Fibroblast of lung (primary cell): ENCODE data around the gene CHMP4A. TPM values are rescaled to one million over a fixed set of nuclear protein-coding genes. Genes with fewer than 3 reads are reported as not detected.
"Not testable (repeated sequence)": the region's sequence is repeated elsewhere in the genome, so short reads cannot be mapped to it uniquely, and the experiment has no call there.

ENCODE experiments used
- DNase-seq, 2 donors: peaks; one replicate each; pipeline versions ENCODE4 v3.0.0 to v3.0.0-alpha.2; 2010; ENCODE audit warnings: low read depth in 2 of 2
- H2AFZ ChIP-seq: 2 replicates; pipeline ENCODE4 v1.5.1; 2012; ENCODE audit warnings: low read length, control low read depth, inconsistent platforms
- H3K27ac ChIP-seq: 2 replicates; pipeline ENCODE4 v1.5.1; 2011; ENCODE audit warnings: low read length, control low read depth; ENCODE audit not compliant: insufficient read depth
- H3K27me3 ChIP-seq: 2 replicates; pipeline ENCODE4 v1.5.1; 2011; ENCODE audit warnings: mild to moderate bottlenecking, low read length; ENCODE audit not compliant: control insufficient read depth, insufficient read depth
- H3K36me3 ChIP-seq: 2 replicates; pipeline ENCODE4 v1.5.1; 2011; ENCODE audit warnings: low read length; ENCODE audit not compliant: control insufficient read depth, insufficient read depth
- H3K4me1 ChIP-seq: 2 replicates; pipeline ENCODE4 v1.5.1; 2011; ENCODE audit warnings: low read length; ENCODE audit not compliant: control insufficient read depth, insufficient read depth; ENCODE audit errors: extremely low read depth
- H3K4me2 ChIP-seq: 2 replicates; pipeline ENCODE4 v1.5.1; 2011; ENCODE audit warnings: low read length, control low read depth; ENCODE audit not compliant: insufficient read depth; ENCODE audit errors: extremely low read depth
- H3K4me3 ChIP-seq, 4 experiments: fragments of 200-600 bp in 1 of 4; sonication (generic) in 1 of 4; replicated peaks in 1 of 4; 2 replicates each; pipeline ENCODE4 v1.5.1; 2011 to 2016; ENCODE audit warnings: low read length in 4 of 4, low read depth in 3 of 4, mild to moderate bottlenecking in 3 of 4, control low read depth in 2 of 4, inconsistent platforms in 1 of 4, mixed read lengths in 1 of 4; ENCODE audit not compliant: insufficient read depth in 1 of 4; ENCODE audit errors: control extremely low read depth in 1 of 4
- H3K79me2 ChIP-seq: 2 replicates; pipeline ENCODE4 v1.5.1; 2012; ENCODE audit warnings: mild to moderate bottlenecking, low read length, inconsistent platforms; ENCODE audit not compliant: control insufficient read depth, insufficient read depth
- H3K9ac ChIP-seq: 2 replicates; pipeline ENCODE4 v1.5.1; 2011; ENCODE audit warnings: mild to moderate bottlenecking, low read length, control low read depth; ENCODE audit not compliant: insufficient read depth
- H3K9me3 ChIP-seq: 2 replicates; pipeline ENCODE4 v1.5.1; 2012; ENCODE audit warnings: low read depth, low read length; ENCODE audit not compliant: control insufficient read depth, insufficient read depth
- H4K20me1 ChIP-seq: 2 replicates; pipeline ENCODE4 v1.5.1; 2011; ENCODE audit warnings: low read length; ENCODE audit not compliant: control insufficient read depth, insufficient read depth; ENCODE audit errors: extremely low read depth
- EZH2 ChIP-seq: IDR thresholded peaks from 2 replicates; pipeline ENCODE4 v1.5.1; 2012; ENCODE audit warnings: low read length, control low read depth, mild to moderate bottlenecking; ENCODE audit errors: missing control alignments
- polyA plus RNA-seq, 2 donors: library from polyadenylated mRNA; depleted of rRNA in 1 of 2; stranded (reverse) in 1 of 2; unstranded in 1 of 2; fragments of >200 nt; gene quantifications; 2 replicates each; pipeline ENCODE4 v1.2.1, GENCODE V29; 2011 to 2012; ENCODE audit warnings: missing spikeins in 1 of 2
- total RNA-seq: library from RNA; depleted of rRNA; stranded (reverse); fragments of >200 nt; gene quantifications from 2 replicates; pipeline ENCODE4 v1.2.1, GENCODE V29; 2014
- TF ChIP-seq, protein P1 (sequence below), 2 donors: IDR thresholded peaks in 1 of 2; conservative IDR thresholded peaks in 1 of 2; 1 replicate in 1 of 2; 2 replicates in 1 of 2; pipeline ENCODE4 v1.5.1; 2011 to 2012; ENCODE audit warnings: low read length in 2 of 2, control low read depth in 1 of 2, inconsistent platforms in 1 of 2, low read depth in 1 of 2, mild to moderate bottlenecking in 1 of 2

The CHMP4A gene
- total and polyA plus RNA-seq, 2 donors (not counting 1 experiment from before 2014, with no cell fraction given) = 22.1 to 96.8 TPM

GRCh38 chr14:24226473-24226872, 13.2 kb upstream of the CHMP4A start:
- Histone ChIP-seq H3K4me1 (peaks cover 8% of the 10 kb centered on the region), H2AFZ (no peak overlapping the region), H3K4me2 (no peak overlapping the region), H3K9me3 (no peaks in the 10 kb centered on the region), H3K9ac (no peak overlapping the region), H4K20me1 (no peaks in the 10 kb centered on the region), H3K4me3 (no peak overlapping the region), H3K27ac (no peak overlapping the region), H3K36me3 (peaks cover 3% of the 10 kb centered on the region), H3K79me2 (peaks cover 64% of the 10 kb centered on the region), H3K27me3 (no peaks in the 10 kb centered on the region)
- TF ChIP-seq EZH2 = no peak
- TF ChIP-seq, protein P1, sequence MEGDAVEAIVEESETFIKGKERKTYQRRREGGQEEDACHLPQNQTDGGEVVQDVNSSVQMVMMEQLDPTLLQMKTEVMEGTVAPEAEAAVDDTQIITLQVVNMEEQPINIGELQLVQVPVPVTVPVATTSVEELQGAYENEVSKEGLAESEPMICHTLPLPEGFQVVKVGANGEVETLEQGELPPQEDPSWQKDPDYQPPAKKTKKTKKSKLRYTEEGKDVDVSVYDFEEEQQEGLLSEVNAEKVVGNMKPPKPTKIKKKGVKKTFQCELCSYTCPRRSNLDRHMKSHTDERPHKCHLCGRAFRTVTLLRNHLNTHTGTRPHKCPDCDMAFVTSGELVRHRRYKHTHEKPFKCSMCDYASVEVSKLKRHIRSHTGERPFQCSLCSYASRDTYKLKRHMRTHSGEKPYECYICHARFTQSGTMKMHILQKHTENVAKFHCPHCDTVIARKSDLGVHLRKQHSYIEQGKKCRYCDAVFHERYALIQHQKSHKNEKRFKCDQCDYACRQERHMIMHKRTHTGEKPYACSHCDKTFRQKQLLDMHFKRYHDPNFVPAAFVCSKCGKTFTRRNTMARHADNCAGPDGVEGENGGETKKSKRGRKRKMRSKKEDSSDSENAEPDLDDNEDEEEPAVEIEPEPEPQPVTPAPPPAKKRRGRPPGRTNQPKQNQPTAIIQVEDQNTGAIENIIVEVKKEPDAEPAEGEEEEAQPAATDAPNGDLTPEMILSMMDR (conservative IDR thresholded peaks at IDR 0.05 in 1 of 2, IDR thresholded peaks at IDR 0.05 in 1 of 2; ENCODE audit: low read depth in 1 of 2, low read length in 2 of 2) = no peak
- no peak for DNase-seq

DNA sequence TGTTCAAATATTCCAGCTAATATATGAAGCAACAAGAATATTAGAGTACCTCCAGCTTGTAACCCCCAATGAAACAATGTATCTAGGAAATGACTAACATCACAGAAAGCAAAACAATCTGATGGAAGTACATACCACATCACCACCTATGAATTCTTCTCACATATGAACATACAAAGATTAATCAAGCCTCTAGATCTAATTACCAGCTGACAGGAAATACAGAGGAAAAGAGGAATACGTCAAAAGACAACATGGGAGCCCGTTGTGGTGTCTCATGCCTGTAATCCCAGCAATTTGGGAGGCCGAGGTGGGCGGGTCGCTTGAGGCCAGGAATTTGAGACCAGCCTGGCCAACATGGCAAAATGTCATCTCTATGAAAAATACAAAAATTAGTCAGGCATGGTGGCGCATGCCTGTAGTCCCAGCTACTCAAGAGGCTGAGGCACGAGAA, 11.4 kb upstream of the CHMP4A start:
- Histone ChIP-seq H3K4me1 (peaks cover 3% of the 10 kb centered on the region), H3K27ac (peak overlapping the region; percentile 12), H4K20me1 (no peaks in the 10 kb centered on the region), H3K4me3 (no peak overlapping the region), H3K9ac (no peak overlapping the region), H3K27me3 (no peaks in the 10 kb centered on the region), H3K36me3 (peaks cover 3% of the 10 kb centered on the region), H3K9me3 (no peaks in the 10 kb centered on the region), H2AFZ (no peak overlapping the region), H3K4me2 (no peak overlapping the region), H3K79me2 (peaks cover 54% of the 10 kb centered on the region)
- TF ChIP-seq, protein P1 (conservative IDR thresholded peaks at IDR 0.05 in 1 of 2, IDR thresholded peaks at IDR 0.05 in 1 of 2; ENCODE audit: low read depth in 1 of 2, low read length in 2 of 2) = no peak
- no peak for TF ChIP-seq EZH2
- peak; percentile 27 to 95 for DNase-seq

DNA sequence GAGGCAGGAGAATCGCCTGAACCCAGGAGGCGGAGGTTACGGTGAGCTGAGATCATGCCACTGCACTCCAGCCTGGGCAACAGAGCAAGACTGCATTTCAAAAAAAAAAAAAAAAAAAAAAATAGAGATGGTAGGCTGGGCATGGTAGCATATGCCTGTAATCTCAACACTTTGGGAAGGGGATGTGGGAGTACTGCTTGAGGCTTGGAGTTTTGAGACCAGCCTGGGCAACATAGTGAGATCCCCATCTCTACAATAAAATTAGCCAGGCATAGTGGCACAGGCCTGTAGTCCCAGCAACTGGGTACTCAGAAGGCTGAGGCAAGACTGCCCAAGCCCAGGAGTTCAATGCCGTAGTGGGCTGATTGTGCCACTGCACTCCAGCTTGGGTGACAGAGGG, 9.7 kb upstream of the CHMP4A start:
- H4K20me1 ChIP-seq = not testable (repeated sequence)

More for the DNA sequence above, 9.7 kb upstream of the CHMP4A start:
- not testable (repeated sequence) for H2AFZ ChIP-seq, H3K27me3 ChIP-seq, H3K4me1 ChIP-seq, H3K9me3 ChIP-seq, H3K4me2 ChIP-seq, H3K9ac ChIP-seq, DNase-seq, H3K36me3 ChIP-seq, H3K27ac ChIP-seq, H3K4me3 ChIP-seq
- H3K79me2 ChIP-seq = peaks cover 45% of the 10 kb centered on the region
